Heart left ventricle (tissue), 13 donors: ENCODE data around the gene ZPBP.

Experiments
- POLR2A ChIP-seq, 2 donors: fragments of 450-650 bp; IDR thresholded peaks; one replicate each; pipeline ENCODE4 v1.6.1; 2017; ENCODE audit warnings: antibody characterized with exemption in 2 of 2, mild to moderate bottlenecking in 2 of 2, moderate library complexity in 2 of 2
- TF ChIP-seq, protein P1 (sequence below), 12 donors: fragments of 200-600 bp; sonication (generic) in 4 of 12; IDR thresholded peaks; one replicate each; pipeline versions ENCODE4 v1.5.0 to v1.8.0; 2018 to 2022; ENCODE audit warnings: antibody characterized with exemption in 12 of 12, mild to moderate bottlenecking in 5 of 12
- donor health status: ischemic (EF 13 %, LVEDD 7.1; RV severe dilation, severe dysfunction).
- donor health status: DM: no; HTN: yes; CAD: no.
- donor health status: DM: no; HTN: no; CAD: no.
- donor health status: ischemic (EF 25% LVEDD 6.9; RV normal size, moderate dysfunction).
- donor health status: ischemic (EF 25% LVEDD 5.7; RV mildly dilated, moderate dysfunction).
- donor health status: ischemic (EF 35%, LVEDD 5.7; RV mildly dilated, moderate dysfunction).
- donor health status: nonischemic (EF 11% LVEDD 7.7; RV severe dilation, severe dysfunction).
- donor health status: DM: yes; HTN: yes; CAD: no.
- donor health status: PGD.
- donor health status: ischemic (EF 29% LVEDD 5.4; RV normal size, mild dysfunction).
- donor health status: nonischemic (EF 23%, LVEDD 6.1; RV moderate dilation, normal function).

DNA sequence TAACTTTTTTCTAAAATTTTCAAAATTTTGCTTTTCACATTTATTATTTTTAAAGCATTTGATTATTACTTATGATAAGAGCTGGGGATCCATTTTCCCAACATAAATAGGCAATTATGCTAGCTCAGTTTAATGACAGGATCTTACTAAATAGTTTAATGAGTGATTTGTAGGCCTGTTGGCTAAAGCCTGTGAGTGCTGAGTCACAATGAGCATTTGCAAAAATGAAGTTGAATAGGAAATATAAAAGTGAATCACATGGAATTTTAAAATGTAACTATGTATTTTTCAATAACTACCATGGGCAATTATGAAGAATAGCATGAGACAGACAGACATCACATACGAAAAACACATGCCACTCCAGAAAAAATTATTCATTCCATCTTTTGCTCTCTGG, 45.1 kb upstream of the ZPBP start:
- TF ChIP-seq, protein P1, sequence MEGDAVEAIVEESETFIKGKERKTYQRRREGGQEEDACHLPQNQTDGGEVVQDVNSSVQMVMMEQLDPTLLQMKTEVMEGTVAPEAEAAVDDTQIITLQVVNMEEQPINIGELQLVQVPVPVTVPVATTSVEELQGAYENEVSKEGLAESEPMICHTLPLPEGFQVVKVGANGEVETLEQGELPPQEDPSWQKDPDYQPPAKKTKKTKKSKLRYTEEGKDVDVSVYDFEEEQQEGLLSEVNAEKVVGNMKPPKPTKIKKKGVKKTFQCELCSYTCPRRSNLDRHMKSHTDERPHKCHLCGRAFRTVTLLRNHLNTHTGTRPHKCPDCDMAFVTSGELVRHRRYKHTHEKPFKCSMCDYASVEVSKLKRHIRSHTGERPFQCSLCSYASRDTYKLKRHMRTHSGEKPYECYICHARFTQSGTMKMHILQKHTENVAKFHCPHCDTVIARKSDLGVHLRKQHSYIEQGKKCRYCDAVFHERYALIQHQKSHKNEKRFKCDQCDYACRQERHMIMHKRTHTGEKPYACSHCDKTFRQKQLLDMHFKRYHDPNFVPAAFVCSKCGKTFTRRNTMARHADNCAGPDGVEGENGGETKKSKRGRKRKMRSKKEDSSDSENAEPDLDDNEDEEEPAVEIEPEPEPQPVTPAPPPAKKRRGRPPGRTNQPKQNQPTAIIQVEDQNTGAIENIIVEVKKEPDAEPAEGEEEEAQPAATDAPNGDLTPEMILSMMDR (IDR thresholded peaks at IDR 0.05), result no peak
- no peak for TF ChIP-seq POLR2A (IDR thresholded peaks at IDR 0.05)
